GM21390 (cell line): ENCODE data around the gene B4GALT1.
A peak's percentile ranks its signal among the peaks of the same experiment; 100 is the strongest.

Experiments
- ATAC-seq: cut with Tn5 transposase; IDR thresholded peaks from one replicate; pipeline ENCODE4 v1.9.1; 2021; ENCODE audit not compliant: unreplicated experiment

B4GALT1 gene

GRCh38 chr9:33142535-33142934, 24.6 kb downstream of the B4GALT1 start:
- ATAC-seq: peak; percentile 40

GRCh38 chr9:33140401-33141360, 26.5 kb downstream of the B4GALT1 start:
- ATAC-seq: peak; percentile 22

- no peak for ATAC-seq
Observed at GRCh38 chr9:33139421-33140228, 27.5 kb downstream of the B4GALT1 start.

GRCh38 chr9:33138768-33139167, 28.4 kb downstream of the B4GALT1 start:
- no peak for ATAC-seq

GRCh38 chr9:33137781-33138264, 29.3 kb downstream of the B4GALT1 start:
- ATAC-seq: peak; percentile 42

GRCh38 chr9:33136721-33137670, 30.1 kb downstream of the B4GALT1 start:
- peak; percentile 28 for ATAC-seq

GRCh38 chr9:33135470-33135958, 31.6 kb downstream of the B4GALT1 start:
- no peak for ATAC-seq

- ATAC-seq: no peak
Observed at GRCh38 chr9:33135031-33135461, 32.1 kb downstream of the B4GALT1 start.

- ATAC-seq: no peak
Observed at GRCh38 chr9:33133186-33133585, 34.0 kb downstream of the B4GALT1 start.

GRCh38 chr9:33131790-33132772, 35.1 kb downstream of the B4GALT1 start:
- no peak for ATAC-seq

- no peak for ATAC-seq
Observed at GRCh38 chr9:33130961-33131789, 36.0 kb downstream of the B4GALT1 start.

- peak; percentile 70 for ATAC-seq
Observed at GRCh38 chr9:33129886-33130881, 37.0 kb downstream of the B4GALT1 start.

- ATAC-seq: no peak
Observed at GRCh38 chr9:33129251-33129885, 37.8 kb downstream of the B4GALT1 start.

GRCh38 chr9:33128570-33128969, 38.6 kb downstream of the B4GALT1 start:
- no peak for ATAC-seq

GRCh38 chr9:33127881-33128280, 39.3 kb downstream of the B4GALT1 start:
- no peak for ATAC-seq
